SK-N-SH treated with all-trans-retinoic acid at 6 μM for 48 hours (cell line): Measurements from ENCODE around the gene TMED4.

Source experiments
- ATAC-seq: fragments of 200-7000 bp; cut with Tn5 transposase; 3 replicates; pipeline ENCODE4 v1.9.1; 2020; ENCODE audit warnings: mild to moderate bottlenecking, moderate library complexity
- ARNTL ChIP-seq: fragments of 450-650 bp; formaldehyde crosslinking; IDR thresholded peaks from 2 replicates; pipeline ENCODE4 v1.5.0; 2020; ENCODE audit warnings: low read depth, mild to moderate bottlenecking, moderate library complexity, borderline replicate concordance
- BACH2 ChIP-seq: fragments of 250-450 bp; sonication (Bioruptor Pico); IDR thresholded peaks from 2 replicates; pipeline ENCODE4 v1.9.0; 2021; ENCODE audit warnings: mild to moderate bottlenecking, borderline replicate concordance
- CSRNP3 ChIP-seq: fragments of 250-450 bp; sonication (Bioruptor Pico); IDR thresholded peaks from 2 replicates; pipeline ENCODE4 v1.5.1; 2021; ENCODE audit warnings: mild to moderate bottlenecking, moderate library complexity
- ESRRG ChIP-seq: fragments of 250-450 bp; sonication (Bioruptor Pico); IDR thresholded peaks from 2 replicates; pipeline ENCODE4 v1.6.1; 2021; ENCODE audit warnings: mild to moderate bottlenecking
- GLIS3 ChIP-seq: fragments of 250-450 bp; sonication (Bioruptor Pico); IDR thresholded peaks from 2 replicates; pipeline ENCODE4 v1.5.0; 2020; ENCODE audit warnings: mild to moderate bottlenecking, moderate library complexity
- ISL1 ChIP-seq: fragments of 250-450 bp; sonication (Bioruptor Pico); IDR thresholded peaks from 2 replicates; pipeline ENCODE4 v2.1.2; 2022; ENCODE audit warnings: mild to moderate bottlenecking, moderate library complexity
- OSR1 ChIP-seq: fragments of 250-450 bp; sonication (Bioruptor Pico); IDR thresholded peaks from 2 replicates; pipeline ENCODE4 v1.8.0; 2022; ENCODE audit warnings: moderate library complexity, mild to moderate bottlenecking, inconsistent platforms
- PATZ1 ChIP-seq: fragments of 250-450 bp; sonication (Bioruptor Pico); IDR thresholded peaks from 2 replicates; pipeline ENCODE4 v1.8.0; 2020; ENCODE audit warnings: mild to moderate bottlenecking, moderate library complexity, borderline replicate concordance
- POU6F1 ChIP-seq: fragments of 250-450 bp; sonication (Bioruptor Pico); IDR thresholded peaks from 2 replicates; pipeline ENCODE4 v1.8.0; 2021; ENCODE audit warnings: low read depth, mild to moderate bottlenecking, moderate library complexity, borderline replicate concordance
- PPARA ChIP-seq: fragments of 250-450 bp; sonication (Bioruptor Pico); IDR thresholded peaks from 2 replicates; pipeline ENCODE4 v1.5.0; 2020; ENCODE audit warnings: mild to moderate bottlenecking, borderline replicate concordance
- RARB ChIP-seq: fragments of 250-450 bp; sonication (Bioruptor Pico); IDR thresholded peaks from 2 replicates; pipeline ENCODE4 v1.8.0; 2021; ENCODE audit warnings: mild to moderate bottlenecking, moderate library complexity
- SNAI2 ChIP-seq: fragments of 250-450 bp; sonication (Bioruptor Pico); IDR thresholded peaks from 2 replicates; pipeline ENCODE4 v1.5.0; 2020; ENCODE audit warnings: mild to moderate bottlenecking, moderate library complexity
- TCF4 ChIP-seq: fragments of 250-450 bp; sonication (Bioruptor Pico); IDR thresholded peaks from 2 replicates; pipeline ENCODE4 v1.8.0; 2021; ENCODE audit warnings: mild to moderate bottlenecking, moderate library complexity, borderline replicate concordance
- TOX ChIP-seq: fragments of 250-450 bp; sonication (Bioruptor Pico); IDR thresholded peaks from 2 replicates; pipeline ENCODE4 v1.8.0; 2021; ENCODE audit warnings: mild to moderate bottlenecking, moderate library complexity, borderline replicate concordance
- TSHZ2 ChIP-seq: fragments of 250-450 bp; sonication (Bioruptor Pico); IDR thresholded peaks from 2 replicates; pipeline ENCODE4 v1.5.0; 2020; ENCODE audit warnings: mild to moderate bottlenecking, moderate library complexity
- ZC3H10 ChIP-seq: fragments of 250-450 bp; sonication (Bioruptor Pico); IDR thresholded peaks from 2 replicates; pipeline ENCODE4 v1.5.1; 2021; ENCODE audit warnings: mild to moderate bottlenecking, moderate library complexity
- ZFP3 ChIP-seq: fragments of 250-450 bp; sonication (Bioruptor Pico); IDR thresholded peaks from 2 replicates; pipeline ENCODE4 v1.5.0; 2020; ENCODE audit warnings: mild to moderate bottlenecking, moderate library complexity
- ZFP30 ChIP-seq: fragments of 450-650 bp; formaldehyde crosslinking; IDR thresholded peaks from 2 replicates; pipeline ENCODE4 v1.5.0; 2022; ENCODE audit warnings: mild to moderate bottlenecking, moderate library complexity
- ZNF70 ChIP-seq: fragments of 450-650 bp; formaldehyde crosslinking; IDR thresholded peaks from 2 replicates; pipeline ENCODE4 v1.5.0; 2020; ENCODE audit warnings: mild to moderate bottlenecking, moderate library complexity
- ZNF8 ChIP-seq: fragments of 450-650 bp; formaldehyde crosslinking; IDR thresholded peaks from 2 replicates; pipeline ENCODE4 v1.5.0; 2020; ENCODE audit warnings: mild to moderate bottlenecking, moderate library complexity

TMED4 gene

GRCh38 chr7:44576228-44576627 is 5.8 kb downstream of the TMED4 start:
- TF ChIP-seq ZNF8 (CRISPR knock-in tag) (no peak), TOX (CRISPR knock-in tag) (no peak), TCF4 (CRISPR knock-in tag) (no peak), ZC3H10 (CRISPR knock-in tag) (no peak), RARB (CRISPR knock-in tag) (no peak), BACH2 (CRISPR knock-in tag) (no peak), SNAI2 (no peak)
- no peak for ATAC-seq

- no peak for ATAC-seq
Measured at GRCh38 chr7:44575054-44575453, 7.0 kb downstream of the TMED4 start.

GRCh38 chr7:44574287-44574872 is 7.7 kb downstream of the TMED4 start:
- ATAC-seq = no peak
- TF ChIP-seq POU6F1 (CRISPR knock-in tag) (no peak), SNAI2 (no peak), ZNF70 (CRISPR knock-in tag) (no peak), ESRRG (no peak), ZFP30 (CRISPR knock-in tag) (no peak), ISL1 (CRISPR knock-in tag) (no peak), TCF4 (CRISPR knock-in tag) (no peak), ZNF8 (CRISPR knock-in tag) (no peak), ZFP3 (CRISPR knock-in tag) (no peak), TSHZ2 (CRISPR knock-in tag) (no peak), OSR1 (CRISPR knock-in tag) (no peak), GLIS3 (no peak)

More at GRCh38 chr7:44575054-44575453, 7.0 kb downstream of the TMED4 start:
- TF ChIP-seq ZNF8 (CRISPR knock-in tag) (no peak), BACH2 (CRISPR knock-in tag) (no peak), ZFP30 (CRISPR knock-in tag) (no peak), RARB (CRISPR knock-in tag) (no peak), ZNF70 (CRISPR knock-in tag) (no peak), ESRRG (no peak), GLIS3 (no peak), PATZ1 (no peak), TSHZ2 (CRISPR knock-in tag) (no peak), PPARA (CRISPR knock-in tag) (no peak), OSR1 (CRISPR knock-in tag) (no peak), ZC3H10 (CRISPR knock-in tag) (no peak), ISL1 (CRISPR knock-in tag) (no peak), CSRNP3 (CRISPR knock-in tag) (no peak), SNAI2 (no peak), ARNTL (CRISPR knock-in tag) (no peak)
